Mesenchymal stem cell (in vitro differentiated cells and primary cell): ENCODE measurements around the gene CNTNAP3.
"Not testable (repeated sequence)": the region's sequence is repeated elsewhere in the genome, so short reads cannot be mapped to it uniquely, and the experiment has no call there.

Experiments used
- DNase-seq: peaks from one replicate; pipeline ENCODE4 v3.0.0-alpha.2; 2013
- H2AFZ ChIP-seq: one replicate; pipeline ENCODE4 v1.6.1; 2013; ENCODE audit warnings: low read depth, mild to moderate bottlenecking, control low read depth, inconsistent platforms, low read length, moderate library complexity
- H2AK5ac ChIP-seq: 2 replicates; pipeline ENCODE4 v1.6.1; 2013; ENCODE audit warnings: low read length, moderate library complexity, mild to moderate bottlenecking, inconsistent platforms; ENCODE audit not compliant: severe bottlenecking
- H2BK120ac ChIP-seq: one replicate; pipeline ENCODE4 v1.6.1; 2013; ENCODE audit warnings: low read depth, mild to moderate bottlenecking, inconsistent platforms, low read length, moderate library complexity
- H2BK12ac ChIP-seq, 2 experiments: one replicate each; pipeline ENCODE4 v1.6.1; 2013; ENCODE audit warnings: inconsistent platforms in 2 of 2, low read length in 2 of 2, mild to moderate bottlenecking in 2 of 2, moderate library complexity in 2 of 2, control low read depth in 1 of 2
- H2BK15ac ChIP-seq: one replicate; pipeline ENCODE4 v1.6.1; 2013; ENCODE audit warnings: mild to moderate bottlenecking, low read depth, inconsistent platforms; ENCODE audit not compliant: poor library complexity, severe bottlenecking
- H2BK5ac ChIP-seq: 2 replicates; pipeline ENCODE4 v1.6.1; 2013; ENCODE audit warnings: low read depth, mild to moderate bottlenecking, low read length, control low read depth, inconsistent platforms; ENCODE audit not compliant: poor library complexity, severe bottlenecking
- H3K14ac ChIP-seq, 2 experiments: one replicate each; pipeline ENCODE4 v1.6.1; 2013; ENCODE audit warnings: inconsistent platforms in 2 of 2, low read length in 2 of 2, control low read depth in 1 of 2, mild to moderate bottlenecking in 1 of 2, moderate library complexity in 1 of 2
- H3K18ac ChIP-seq, 2 experiments: one replicate each; pipeline ENCODE4 v1.6.1; 2013; ENCODE audit warnings: inconsistent platforms in 2 of 2, low read length in 2 of 2, control low read depth in 1 of 2, low read depth in 1 of 2, mild to moderate bottlenecking in 1 of 2
- H3K23ac ChIP-seq, 2 experiments: one replicate each; pipeline ENCODE4 v1.6.1; 2013; ENCODE audit warnings: inconsistent platforms in 2 of 2, low read length in 2 of 2, mild to moderate bottlenecking in 2 of 2, moderate library complexity in 2 of 2, control low read depth in 1 of 2
- H3K27ac ChIP-seq: 2 replicates; pipeline ENCODE4 v1.5.1; 2013; ENCODE audit warnings: mild to moderate bottlenecking, moderate library complexity, low read length, control low read depth, inconsistent platforms; ENCODE audit not compliant: poor library complexity, severe bottlenecking
- H3K27me3 ChIP-seq, 2 experiments: 2 replicates each; pipeline versions ENCODE4 v1.6.1 to v1.7.0; 2013; ENCODE audit warnings: low read length in 2 of 2, mild to moderate bottlenecking in 2 of 2, moderate library complexity in 2 of 2, control low read depth in 1 of 2, inconsistent platforms in 1 of 2; ENCODE audit not compliant: control insufficient read depth in 1 of 2, insufficient read depth in 1 of 2
- H3K36me3 ChIP-seq, 2 experiments: 2 replicates each; pipeline versions ENCODE4 v1.6.1 to v1.7.0; 2013; ENCODE audit warnings: low read length in 2 of 2, control low read depth in 1 of 2, inconsistent platforms in 1 of 2, low read depth in 1 of 2, mild to moderate bottlenecking in 1 of 2; ENCODE audit not compliant: insufficient read depth in 2 of 2, control insufficient read depth in 1 of 2
- H3K4ac ChIP-seq, 2 experiments: one replicate each; pipeline ENCODE4 v1.6.1; 2013; ENCODE audit warnings: inconsistent platforms in 2 of 2, low read length in 2 of 2, mild to moderate bottlenecking in 2 of 2, moderate library complexity in 2 of 2, control low read depth in 1 of 2, low read depth in 1 of 2
- H3K4me1 ChIP-seq: 2 replicates; pipeline ENCODE4 v1.6.1; 2013; ENCODE audit warnings: low read depth, low read length, control low read depth; ENCODE audit not compliant: control insufficient read depth, insufficient read depth
- H3K4me2 ChIP-seq: 2 replicates; pipeline ENCODE4 v1.6.1; 2013; ENCODE audit warnings: low read length, mild to moderate bottlenecking, inconsistent platforms; ENCODE audit not compliant: poor library complexity, severe bottlenecking
- H3K4me3 ChIP-seq, 2 experiments: 2 replicates each; pipeline versions ENCODE4 v1.5.1 to v1.7.0; 2013; ENCODE audit warnings: low read length in 2 of 2, mild to moderate bottlenecking in 2 of 2, control low read depth in 1 of 2, low read depth in 1 of 2; ENCODE audit not compliant: insufficient read depth in 1 of 2
- H3K79me1 ChIP-seq: replicated peaks from 2 replicates; pipeline ENCODE4 v1.6.1; 2013; ENCODE audit warnings: mild to moderate bottlenecking, control low read depth, low read length, inconsistent platforms; ENCODE audit not compliant: poor library complexity, severe bottlenecking
- H3K9ac ChIP-seq: 2 replicates; pipeline ENCODE4 v1.7.0; 2013; ENCODE audit warnings: mild to moderate bottlenecking, low read length, moderate library complexity
- H3K9me3 ChIP-seq: 2 replicates; pipeline ENCODE4 v1.7.0; 2013; ENCODE audit warnings: mild to moderate bottlenecking, low read length; ENCODE audit not compliant: control insufficient read depth
- H4K8ac ChIP-seq: one replicate; pipeline ENCODE4 v1.6.1; 2013; ENCODE audit warnings: inconsistent platforms, mild to moderate bottlenecking, low read length, moderate library complexity
- H4K91ac ChIP-seq: one replicate; pipeline ENCODE4 v1.6.1; 2013; ENCODE audit warnings: mild to moderate bottlenecking, low read length, inconsistent platforms
- WGBS: methylation state at CpG from one replicate; pipeline ENCODE4 v1.1.7; 2013; ENCODE audit warnings: mixed read lengths; 5-methylcytosine and 5-hydroxymethylcytosine counted together

Gene CNTNAP3

DNA sequence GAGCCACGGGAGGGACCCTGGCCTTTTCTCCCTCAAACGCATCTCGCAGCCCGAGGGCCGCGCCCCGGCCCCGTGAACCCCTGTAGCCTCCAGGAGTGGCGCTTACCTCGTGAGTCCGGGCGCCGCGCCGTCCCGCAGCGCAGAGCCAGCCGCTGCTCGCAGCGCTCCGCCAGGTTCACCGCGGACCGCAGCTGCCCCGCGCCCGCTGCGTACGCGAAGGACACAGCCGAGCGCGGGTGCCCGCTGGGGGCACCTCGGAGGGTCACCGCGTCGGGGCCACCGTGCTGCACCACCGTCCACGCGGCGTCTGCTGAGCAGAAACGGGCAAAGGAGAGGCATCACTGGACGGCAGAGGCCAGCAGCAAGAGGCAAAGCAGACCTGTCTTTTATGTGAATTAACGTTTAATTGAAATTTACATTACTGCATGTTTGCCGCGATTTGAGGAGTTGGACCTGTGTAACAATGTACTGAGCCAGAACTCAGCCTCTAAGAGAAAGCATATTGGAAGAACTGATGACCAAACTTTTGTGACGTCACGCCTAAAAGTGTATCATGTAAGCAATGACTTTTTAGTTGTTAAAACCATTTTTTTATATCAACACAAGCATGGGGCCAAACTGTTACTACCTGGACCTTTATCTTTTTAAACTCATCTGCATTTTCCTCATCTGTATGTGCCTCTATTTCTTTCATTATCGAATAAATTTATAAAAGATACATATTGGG, 155.0 kb downstream of the CNTNAP3 start:
- H3K4me1 ChIP-seq, H3K27ac ChIP-seq, H4K8ac ChIP-seq, H3K23ac ChIP-seq, H3K36me3 ChIP-seq, H2AFZ ChIP-seq, H2BK5ac ChIP-seq, DNase-seq, H3K9me3 ChIP-seq, H2BK12ac ChIP-seq, H3K4me3 ChIP-seq, H2BK15ac ChIP-seq, H3K14ac ChIP-seq, H3K27me3 ChIP-seq, H2AK5ac ChIP-seq, H3K9ac ChIP-seq, H3K4ac ChIP-seq, H3K18ac ChIP-seq, H3K4me2 ChIP-seq, H2BK120ac ChIP-seq, H3K79me1 ChIP-seq: not testable (repeated sequence)
- H4K91ac ChIP-seq: peak overlapping the region; percentile 27
- 95% methylated on average over 34 of the region's 51 CpGs for WGBS

DNA sequence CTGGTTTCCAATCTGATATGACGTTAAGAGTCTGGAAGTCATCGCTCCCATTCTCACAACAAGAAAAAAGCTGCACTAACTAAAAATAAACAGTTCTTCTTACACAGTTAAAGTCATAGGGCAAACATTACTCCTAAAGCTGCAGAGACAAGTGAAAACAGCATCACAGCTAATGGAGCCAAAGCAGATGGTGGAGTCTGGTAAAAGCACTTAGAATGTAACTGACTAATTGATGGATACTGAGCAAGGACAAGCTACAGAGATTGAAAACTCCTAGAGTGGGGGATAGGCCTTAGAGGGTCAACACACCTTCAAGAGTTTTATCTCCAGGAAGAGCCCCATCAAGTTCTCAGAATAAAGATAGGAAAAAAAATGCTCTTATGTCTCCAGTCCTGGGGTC, 166.6 kb downstream of the CNTNAP3 start:
- not testable (repeated sequence) for H3K14ac ChIP-seq, H3K27me3 ChIP-seq, H3K79me1 ChIP-seq, H4K91ac ChIP-seq, H2BK120ac ChIP-seq, H3K4ac ChIP-seq, H2BK15ac ChIP-seq, H3K9ac ChIP-seq, H3K36me3 ChIP-seq, H2BK5ac ChIP-seq, H2BK12ac ChIP-seq, H4K8ac ChIP-seq, H3K27ac ChIP-seq, H3K4me3 ChIP-seq, H3K23ac ChIP-seq, H2AK5ac ChIP-seq, H3K4me1 ChIP-seq, H3K18ac ChIP-seq, H3K9me3 ChIP-seq, H3K4me2 ChIP-seq, H2AFZ ChIP-seq
- WGBS: no CpG with 5 or more reads among the region's 2 CpGs
- DNase-seq: peak; percentile 30

DNA sequence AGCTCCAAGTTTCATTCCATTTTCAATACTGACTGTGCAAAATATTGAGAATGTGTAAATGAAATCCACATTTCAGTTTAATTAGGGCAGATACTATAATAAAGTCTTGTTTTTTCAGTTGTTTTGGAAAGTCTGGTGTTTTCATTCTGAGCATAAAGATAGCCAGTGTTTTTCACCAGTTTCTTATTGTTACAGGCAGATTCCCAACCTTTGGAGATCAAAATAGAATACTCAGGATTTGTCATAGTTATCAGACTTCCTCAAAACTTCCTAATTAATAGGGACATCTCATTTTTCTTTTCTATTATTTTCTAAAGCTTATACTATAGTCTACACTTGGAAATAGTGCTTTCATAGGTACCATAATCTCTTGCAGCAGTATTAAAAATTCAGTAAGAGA, 176.2 kb downstream of the CNTNAP3 start:
- H2BK15ac ChIP-seq, H3K27me3 ChIP-seq, DNase-seq, H2AK5ac ChIP-seq, H3K9ac ChIP-seq, H4K91ac ChIP-seq, H3K4me1 ChIP-seq, H2BK5ac ChIP-seq, H3K4ac ChIP-seq, H3K36me3 ChIP-seq, H3K27ac ChIP-seq, H3K79me1 ChIP-seq, H2BK120ac ChIP-seq, H2AFZ ChIP-seq, H3K14ac ChIP-seq, H4K8ac ChIP-seq, H3K18ac ChIP-seq, H3K4me2 ChIP-seq, H2BK12ac ChIP-seq, H3K9me3 ChIP-seq, H3K23ac ChIP-seq, H3K4me3 ChIP-seq: not testable (repeated sequence)

DNA sequence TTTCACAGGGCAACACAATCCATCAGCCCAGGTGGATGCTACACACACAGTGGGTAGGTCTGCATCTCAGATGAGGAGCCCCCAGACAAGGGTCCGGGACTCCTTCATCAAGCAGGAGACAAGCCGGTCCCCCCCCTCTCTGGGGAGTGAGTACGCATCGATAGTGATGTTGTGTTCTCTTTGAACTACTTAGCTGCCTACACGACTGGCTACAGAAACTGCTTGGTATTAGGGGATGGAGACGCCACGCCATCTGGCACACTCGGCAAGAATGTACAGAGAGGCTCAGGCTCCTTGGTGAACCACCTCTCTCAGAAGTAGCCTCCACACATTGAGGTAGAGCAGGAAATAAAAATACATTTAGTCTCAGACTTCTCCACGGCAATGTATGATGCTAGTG, 179.8 kb downstream of the CNTNAP3 start:
- 97% methylated on average over 9 of the region's 9 CpGs for WGBS
- H2BK15ac ChIP-seq: no peak overlapping the region

More for the DNA sequence above, 179.8 kb downstream of the CNTNAP3 start:
- H3K27me3 ChIP-seq: no peaks in the 10 kb centered on the region
- no peak overlapping the region for H3K4me3 ChIP-seq
- H3K27ac ChIP-seq: no peak overlapping the region
- H2BK5ac ChIP-seq: no peak overlapping the region
- H3K36me3 ChIP-seq: peaks cover 0 to 6% of the 10 kb centered on the region in 2 experiments
- H2BK12ac ChIP-seq: no peak overlapping the region
- no peak overlapping the region for H3K23ac ChIP-seq
- H4K91ac ChIP-seq: no peak overlapping the region
- H4K8ac ChIP-seq: no peak overlapping the region
- no peak overlapping the region for H2AK5ac ChIP-seq
- H3K79me1 ChIP-seq: peaks cover 3% of the 10 kb centered on the region
- no peak overlapping the region for H3K4me2 ChIP-seq
- no peak for DNase-seq
- H3K9me3 ChIP-seq: no peaks in the 10 kb centered on the region
- no peak overlapping the region for H2BK120ac ChIP-seq
- no peak overlapping the region for H3K18ac ChIP-seq
- H3K4me1 ChIP-seq: no peaks in the 10 kb centered on the region
- H3K14ac ChIP-seq: no peak overlapping the region
- H3K4ac ChIP-seq: no peak overlapping the region
- H3K9ac ChIP-seq: no peak overlapping the region
- no peak overlapping the region for H2AFZ ChIP-seq
